SJSA1 (cell line): ENCODE results near the gene GABBR2. TPM values are rescaled to one million over a fixed set of nuclear protein-coding genes. Genes with fewer than 3 reads are reported as not detected.

Source experiments
- DNase-seq, 2 experiments: peaks; one replicate each; pipeline ENCODE4 v3.0.0-alpha.2; 2015 to 2020; ENCODE audit warnings: low spot score in 2 of 2, low read depth in 1 of 2
- H3K27ac ChIP-seq: fragments of 250-450 bp; sonication (Bioruptor Pico); 2 replicates; pipeline ENCODE4 v1.5.1; 2020; ENCODE audit warnings: mild to moderate bottlenecking, moderate library complexity
- H3K27me3 ChIP-seq: fragments of 250-450 bp; sonication (Bioruptor Pico); replicated peaks from 2 replicates; pipeline ENCODE4 v1.5.1; 2020; ENCODE audit warnings: mild to moderate bottlenecking, moderate library complexity
- H3K36me3 ChIP-seq: fragments of 250-450 bp; sonication (Bioruptor Pico); 2 replicates; pipeline ENCODE4 v1.5.1; 2020; ENCODE audit warnings: mild to moderate bottlenecking
- H3K4me1 ChIP-seq: fragments of 250-450 bp; sonication (Bioruptor Pico); replicated peaks from 2 replicates; pipeline ENCODE4 v1.6.1; 2021; ENCODE audit warnings: mild to moderate bottlenecking
- H3K4me3 ChIP-seq: fragments of 250-450 bp; sonication (Bioruptor Pico); 2 replicates; pipeline ENCODE4 v1.5.1; 2020; ENCODE audit warnings: mild to moderate bottlenecking
- H3K9me3 ChIP-seq: fragments of 250-450 bp; sonication (Bioruptor Pico); replicated peaks from 2 replicates; pipeline ENCODE4 v1.5.1; 2020; ENCODE audit warnings: mild to moderate bottlenecking
- total RNA-seq: library from RNA; depleted of rRNA; stranded (reverse); fragments of >200 nt; shearing (Covaris generic); gene quantifications from 2 replicates; pipeline ENCODE4 v1.2.3, GENCODE V29; 2014

Gene GABBR2
- total RNA-seq, 1 experiment from 2014 or later, result not detected

- H3K4me3 ChIP-seq, result no peak overlapping the region
- no peaks in the 10 kb centered on the region for H3K36me3 ChIP-seq
- H3K27ac ChIP-seq, result peak overlapping the region; percentile 89
- H3K27me3 ChIP-seq, result no peaks in the 10 kb centered on the region
- peaks cover 40% of the 10 kb centered on the region for H3K4me1 ChIP-seq
- DNase-seq, result peak; percentile 76 to 83
- no peaks in the 10 kb centered on the region for H3K9me3 ChIP-seq
Measured at GRCh38 chr9:98551511-98552286, 157.0 kb downstream of the GABBR2 start.

GRCh38 chr9:98550206-98550820 is 158.4 kb downstream of the GABBR2 start:
- H3K4me1 ChIP-seq, result peaks cover 40% of the 10 kb centered on the region
- peak overlapping the region; percentile 89 for H3K27ac ChIP-seq
- no peak overlapping the region for H3K4me3 ChIP-seq
- no peaks in the 10 kb centered on the region for H3K36me3 ChIP-seq
- no peaks in the 10 kb centered on the region for H3K27me3 ChIP-seq
- no peaks in the 10 kb centered on the region for H3K9me3 ChIP-seq
- DNase-seq, result peak; percentile 60 to 64

GRCh38 chr9:98549401-98549800 is 159.3 kb downstream of the GABBR2 start:
- Histone ChIP-seq H3K4me1 (peaks cover 40% of the 10 kb centered on the region), H3K36me3 (no peaks in the 10 kb centered on the region), H3K27me3 (no peaks in the 10 kb centered on the region), H3K27ac (no peak overlapping the region), H3K9me3 (no peaks in the 10 kb centered on the region), H3K4me3 (no peak overlapping the region)
- no peak for DNase-seq

GRCh38 chr9:98547606-98548005 is 161.1 kb downstream of the GABBR2 start:
- Histone ChIP-seq H3K36me3 (no peaks in the 10 kb centered on the region), H3K27ac (no peak overlapping the region), H3K4me1 (peaks cover 30% of the 10 kb centered on the region), H3K9me3 (no peaks in the 10 kb centered on the region), H3K27me3 (no peaks in the 10 kb centered on the region), H3K4me3 (no peak overlapping the region)
- no peak for DNase-seq

- H3K9me3 ChIP-seq, result no peaks in the 10 kb centered on the region
- H3K27ac ChIP-seq, result no peak overlapping the region
- H3K4me1 ChIP-seq, result peaks cover 5% of the 10 kb centered on the region
- DNase-seq, result no peak
- H3K36me3 ChIP-seq, result no peaks in the 10 kb centered on the region
- no peaks in the 10 kb centered on the region for H3K27me3 ChIP-seq
- H3K4me3 ChIP-seq, result no peak overlapping the region
Measured at GRCh38 chr9:98545021-98545420, 163.7 kb downstream of the GABBR2 start.

- no peak for DNase-seq
- Histone ChIP-seq H3K27ac (no peak overlapping the region), H3K4me1 (no peaks in the 10 kb centered on the region), H3K36me3 (no peaks in the 10 kb centered on the region), H3K27me3 (no peaks in the 10 kb centered on the region), H3K4me3 (no peak overlapping the region), H3K9me3 (no peaks in the 10 kb centered on the region)
Measured at GRCh38 chr9:98541684-98542230, 167.0 kb downstream of the GABBR2 start.

- Histone ChIP-seq H3K4me1 (no peaks in the 10 kb centered on the region), H3K27me3 (no peaks in the 10 kb centered on the region), H3K9me3 (no peaks in the 10 kb centered on the region), H3K36me3 (no peaks in the 10 kb centered on the region), H3K27ac (no peak overlapping the region), H3K4me3 (no peak overlapping the region)
- DNase-seq, result no peak
Measured at GRCh38 chr9:98540476-98540875, 168.3 kb downstream of the GABBR2 start.

- DNase-seq, result no peak
- H3K9me3 ChIP-seq, result no peaks in the 10 kb centered on the region
- H3K4me1 ChIP-seq, result no peaks in the 10 kb centered on the region
- H3K4me3 ChIP-seq, result no peak overlapping the region
- no peaks in the 10 kb centered on the region for H3K27me3 ChIP-seq
- no peaks in the 10 kb centered on the region for H3K36me3 ChIP-seq
- no peak overlapping the region for H3K27ac ChIP-seq
Measured at GRCh38 chr9:98539954-98540353, 168.8 kb downstream of the GABBR2 start.

- Histone ChIP-seq H3K4me1 (no peaks in the 10 kb centered on the region), H3K9me3 (no peaks in the 10 kb centered on the region), H3K4me3 (no peak overlapping the region), H3K27ac (no peak overlapping the region), H3K27me3 (no peaks in the 10 kb centered on the region), H3K36me3 (no peaks in the 10 kb centered on the region)
- no peak for DNase-seq
Measured at GRCh38 chr9:98538626-98539031, 170.1 kb downstream of the GABBR2 start.

- H3K27me3 ChIP-seq, result no peaks in the 10 kb centered on the region
Measured at GRCh38 chr9:98538203-98538602, 170.5 kb downstream of the GABBR2 start.

GRCh38 chr9:98536542-98537173 is 172.1 kb downstream of the GABBR2 start:
- no peaks in the 10 kb centered on the region for H3K27me3 ChIP-seq
- no peak overlapping the region for H3K4me3 ChIP-seq
- H3K9me3 ChIP-seq, result no peaks in the 10 kb centered on the region
- H3K4me1 ChIP-seq, result no peaks in the 10 kb centered on the region
- H3K36me3 ChIP-seq, result no peaks in the 10 kb centered on the region
- no peak overlapping the region for H3K27ac ChIP-seq
- DNase-seq, result no peak

More at GRCh38 chr9:98538203-98538602, 170.5 kb downstream of the GABBR2 start:
- no peak for DNase-seq
- Histone ChIP-seq H3K4me3 (no peak overlapping the region), H3K36me3 (no peaks in the 10 kb centered on the region), H3K9me3 (no peaks in the 10 kb centered on the region), H3K4me1 (no peaks in the 10 kb centered on the region), H3K27ac (no peak overlapping the region)

GRCh38 chr9:98533866-98534265 is 174.9 kb downstream of the GABBR2 start:
- H3K27me3 ChIP-seq, result no peaks in the 10 kb centered on the region
- no peak for DNase-seq

GRCh38 chr9:98533132-98533531 is 175.6 kb downstream of the GABBR2 start:
- no peaks in the 10 kb centered on the region for H3K4me1 ChIP-seq
- no peak overlapping the region for H3K4me3 ChIP-seq
- DNase-seq, result no peak
- no peaks in the 10 kb centered on the region for H3K36me3 ChIP-seq
- no peaks in the 10 kb centered on the region for H3K27me3 ChIP-seq
- H3K27ac ChIP-seq, result no peak overlapping the region
- no peaks in the 10 kb centered on the region for H3K9me3 ChIP-seq

More at GRCh38 chr9:98533866-98534265, 174.9 kb downstream of the GABBR2 start:
- Histone ChIP-seq H3K4me1 (no peaks in the 10 kb centered on the region), H3K36me3 (no peaks in the 10 kb centered on the region), H3K27ac (no peak overlapping the region), H3K9me3 (no peaks in the 10 kb centered on the region), H3K4me3 (no peak overlapping the region)

GRCh38 chr9:98532574-98532973 is 176.2 kb downstream of the GABBR2 start:
- Histone ChIP-seq H3K4me1 (no peaks in the 10 kb centered on the region), H3K36me3 (no peaks in the 10 kb centered on the region), H3K4me3 (no peak overlapping the region), H3K9me3 (no peaks in the 10 kb centered on the region), H3K27ac (no peak overlapping the region), H3K27me3 (no peaks in the 10 kb centered on the region)
- DNase-seq, result no peak
